Karpas-422 (cell line): ENCODE results near the gene RNF121. TPM values are rescaled to one million over a fixed set of nuclear protein-coding genes. Genes with fewer than 3 reads are reported as not detected.

Experiments used
- DNase-seq: peaks from one replicate; pipeline ENCODE4 v3.0.0-alpha.2; 2015
- H2AFZ ChIP-seq: fragments of 200-600 bp; sonication (generic); 2 replicates; pipeline ENCODE4 v1.6.1; 2014; ENCODE audit warnings: antibody characterized with exemption, low read length, mixed read lengths
- H3K27ac ChIP-seq: fragments of 200-600 bp; sonication (generic); 2 replicates; pipeline ENCODE4 v1.5.1; 2014; ENCODE audit warnings: mild to moderate bottlenecking, low read length, moderate library complexity
- H3K27me3 ChIP-seq: fragments of 200-600 bp; sonication (generic); 2 replicates; pipeline ENCODE4 v1.6.1; 2014; ENCODE audit warnings: low read length, mixed read lengths
- H3K36me3 ChIP-seq: fragments of 200-600 bp; sonication (generic); 2 replicates; pipeline ENCODE4 v1.6.1; 2014; ENCODE audit warnings: low read length, mixed read lengths; ENCODE audit not compliant: insufficient read depth
- H3K4me1 ChIP-seq: fragments of 200-600 bp; sonication (generic); 2 replicates; pipeline ENCODE4 v1.6.1; 2014; ENCODE audit warnings: mild to moderate bottlenecking, low read length, mixed read lengths
- H3K4me2 ChIP-seq: fragments of 200-600 bp; sonication (generic); 2 replicates; pipeline ENCODE4 v1.6.1; 2014; ENCODE audit warnings: low read length, low read depth, mild to moderate bottlenecking; ENCODE audit not compliant: poor library complexity, severe bottlenecking
- H3K4me3 ChIP-seq: fragments of 200-600 bp; sonication (generic); 2 replicates; pipeline ENCODE4 v1.5.1; 2014; ENCODE audit warnings: mild to moderate bottlenecking, antibody characterized with exemption, low read length, mixed read lengths
- H3K79me2 ChIP-seq: fragments of 200-600 bp; sonication (generic); 2 replicates; pipeline ENCODE4 v1.6.1; 2014; ENCODE audit warnings: mild to moderate bottlenecking, low read length, mixed read lengths
- H3K9ac ChIP-seq: fragments of 200-600 bp; sonication (generic); 2 replicates; pipeline ENCODE4 v1.6.0; 2014; ENCODE audit warnings: low read length
- H3K9me2 ChIP-seq: fragments of 200-600 bp; sonication (generic), shearing (Covaris generic); replicated peaks from 2 replicates; pipeline ENCODE4 v1.6.0; 2014; ENCODE audit warnings: mild to moderate bottlenecking, low read length, moderate library complexity; ENCODE audit not compliant: insufficient read depth
- H3K9me3 ChIP-seq: fragments of 300-700, 200-600 bp; sonication (generic); 2 replicates; pipeline ENCODE4 v1.6.1; 2014; ENCODE audit warnings: low read length, mixed read lengths
- H4K20me1 ChIP-seq: fragments of 200-600 bp; sonication (generic); 2 replicates; pipeline ENCODE4 v1.6.1; 2014; ENCODE audit warnings: mild to moderate bottlenecking, antibody characterized with exemption, low read length, low read depth; ENCODE audit not compliant: insufficient read depth
- total RNA-seq: library from RNA; depleted of rRNA; stranded (reverse); fragments of >200 nt; shearing (Covaris generic); gene quantifications from 2 replicates; pipeline ENCODE4 v1.2.3, GENCODE V29; 2014; ENCODE audit warnings: low replicate concordance

The RNF121 gene
- total RNA-seq, 1 experiment from 2014 or later = 12.0 TPM

DNA sequence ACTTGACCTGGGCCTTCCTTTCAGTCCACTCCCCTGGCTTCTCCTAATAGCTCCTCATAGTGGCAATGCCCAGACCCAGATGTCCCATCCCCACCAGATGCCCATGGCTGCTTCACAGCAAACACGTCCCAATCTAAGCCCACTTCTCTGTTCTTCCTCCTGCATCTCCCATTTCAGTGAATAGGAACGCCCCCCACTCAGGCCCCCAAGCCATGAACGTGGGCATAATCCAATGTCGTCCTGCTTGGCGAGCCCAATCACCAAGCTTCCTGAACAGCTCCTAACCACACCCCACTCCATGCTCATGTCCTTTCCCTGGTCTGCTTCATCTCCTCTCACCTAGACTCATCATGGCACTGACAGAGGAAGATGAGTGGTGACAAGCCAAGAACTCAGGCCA lies 78.7 kb downstream of the RNF121 start:
- Histone ChIP-seq H3K9me3 (no peaks in the 10 kb centered on the region), H3K79me2 (no peaks in the 10 kb centered on the region), H3K27ac (no peak overlapping the region), H3K9me2 (no peaks in the 10 kb centered on the region), H3K4me1 (peaks cover 22% of the 10 kb centered on the region), H3K4me2 (no peak overlapping the region), H3K9ac (no peak overlapping the region), H3K27me3 (no peaks in the 10 kb centered on the region), H4K20me1 (peaks cover 3% of the 10 kb centered on the region; the same call in 1 of the 2 replicates), H3K36me3 (peaks cover 4% of the 10 kb centered on the region), H3K4me3 (no peak overlapping the region), H2AFZ (no peak overlapping the region)
- no peak for DNase-seq

- peaks cover 3% of the 10 kb centered on the region for H3K36me3 ChIP-seq
- H3K79me2 ChIP-seq = no peaks in the 10 kb centered on the region
- H4K20me1 ChIP-seq = peaks cover 3% of the 10 kb centered on the region; the same call in 1 of the 2 replicates
- H3K4me2 ChIP-seq = no peak overlapping the region
- H3K9ac ChIP-seq = no peak overlapping the region
- H3K9me2 ChIP-seq = no peaks in the 10 kb centered on the region
- H3K27ac ChIP-seq = no peak overlapping the region
- no peak overlapping the region for H2AFZ ChIP-seq
- H3K4me3 ChIP-seq = no peak overlapping the region
- DNase-seq = no peak
- H3K27me3 ChIP-seq = no peaks in the 10 kb centered on the region
- peaks cover 22% of the 10 kb centered on the region for H3K4me1 ChIP-seq
- H3K9me3 ChIP-seq = no peaks in the 10 kb centered on the region
Measured at GRCh38 chr11:72008728-72009127, 79.9 kb downstream of the RNF121 start.

GRCh38 chr11:72009156-72009555 lies 80.3 kb downstream of the RNF121 start:
- Histone ChIP-seq H3K36me3 (peaks cover 3% of the 10 kb centered on the region), H3K4me3 (no peak overlapping the region), H4K20me1 (peaks cover 3% of the 10 kb centered on the region; the same call in 1 of the 2 replicates), H3K27ac (no peak overlapping the region), H3K9me2 (no peaks in the 10 kb centered on the region), H3K4me2 (no peak overlapping the region), H3K79me2 (no peaks in the 10 kb centered on the region), H3K4me1 (peaks cover 21% of the 10 kb centered on the region), H3K27me3 (no peaks in the 10 kb centered on the region), H2AFZ (no peak overlapping the region), H3K9ac (no peak overlapping the region), H3K9me3 (no peaks in the 10 kb centered on the region)
- no peak for DNase-seq

- no peak overlapping the region for H3K27ac ChIP-seq
- no peaks in the 10 kb centered on the region for H4K20me1 ChIP-seq
- no peak overlapping the region for H3K9ac ChIP-seq
- H3K4me3 ChIP-seq = no peak overlapping the region
- DNase-seq = no peak
- H3K9me3 ChIP-seq = no peaks in the 10 kb centered on the region
- H2AFZ ChIP-seq = no peak overlapping the region
- H3K4me2 ChIP-seq = no peak overlapping the region
- H3K79me2 ChIP-seq = no peaks in the 10 kb centered on the region
- no peaks in the 10 kb centered on the region for H3K9me2 ChIP-seq
- H3K36me3 ChIP-seq = no peaks in the 10 kb centered on the region; the same call in none of the 2 replicates
- peaks cover 7% of the 10 kb centered on the region for H3K4me1 ChIP-seq
- no peaks in the 10 kb centered on the region for H3K27me3 ChIP-seq
Measured at GRCh38 chr11:72010529-72011233, 81.8 kb downstream of the RNF121 start.

GRCh38 chr11:72012091-72012630 lies 83.3 kb downstream of the RNF121 start:
- H3K27me3 ChIP-seq = no peaks in the 10 kb centered on the region
- H3K4me3 ChIP-seq = no peak overlapping the region
- H3K36me3 ChIP-seq = no peaks in the 10 kb centered on the region; the same call in 1 of the 2 replicates
- H3K9me2 ChIP-seq = no peaks in the 10 kb centered on the region
- no peaks in the 10 kb centered on the region for H4K20me1 ChIP-seq
- no peak overlapping the region for H2AFZ ChIP-seq
- no peak overlapping the region for H3K9ac ChIP-seq
- H3K79me2 ChIP-seq = no peaks in the 10 kb centered on the region
- DNase-seq = no peak
- peaks cover 7% of the 10 kb centered on the region for H3K4me1 ChIP-seq
- H3K4me2 ChIP-seq = no peak overlapping the region
- no peak overlapping the region for H3K27ac ChIP-seq
- H3K9me3 ChIP-seq = no peaks in the 10 kb centered on the region

DNA sequence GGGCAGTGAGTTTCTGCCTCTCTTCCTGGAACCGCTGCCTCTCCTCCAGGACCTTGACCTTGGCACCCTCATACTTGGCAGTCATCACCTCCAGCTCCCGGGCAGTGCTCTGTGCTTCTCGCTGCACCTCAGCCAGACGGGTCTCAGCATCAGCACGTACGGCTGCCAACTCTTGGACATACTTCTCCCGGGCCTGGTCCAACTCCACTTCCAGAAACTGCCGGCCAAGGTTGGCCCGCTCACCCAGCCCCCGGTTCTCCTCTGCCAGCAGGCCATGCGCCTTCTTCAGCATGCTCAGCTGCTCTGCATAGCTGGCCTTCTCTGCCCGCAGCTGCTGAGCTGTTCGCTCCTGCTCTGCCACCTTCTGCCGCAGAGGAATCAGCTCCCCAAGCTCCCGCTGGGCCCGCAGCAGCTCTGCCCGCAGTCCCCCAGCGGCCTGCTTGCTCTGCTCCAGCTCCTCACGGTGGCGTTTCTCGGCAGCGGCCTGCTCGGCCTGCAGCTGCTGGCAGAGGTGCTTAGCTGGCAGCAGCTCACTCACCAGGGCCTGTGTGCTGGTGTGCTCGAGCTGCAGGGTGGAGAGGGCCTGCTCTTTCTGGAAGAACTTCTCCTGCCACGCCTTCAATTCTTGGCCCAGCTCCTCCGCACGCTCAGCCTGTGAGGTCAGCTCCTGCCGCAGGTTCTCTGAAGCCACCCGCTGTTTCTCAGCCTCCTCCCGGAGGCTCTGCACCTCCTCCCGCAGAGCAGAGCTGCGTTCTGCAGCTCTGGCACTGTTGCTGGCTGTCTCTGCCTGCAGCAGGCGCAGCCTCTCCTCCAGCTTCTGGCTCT lies 84.3 kb downstream of the RNF121 start:
- Histone ChIP-seq H2AFZ (no peak overlapping the region), H3K27me3 (no peaks in the 10 kb centered on the region), H3K36me3 (no peaks in the 10 kb centered on the region; the same call in 1 of the 2 replicates), H3K4me2 (no peak overlapping the region), H3K4me1 (peaks cover 7% of the 10 kb centered on the region), H3K9me2 (no peaks in the 10 kb centered on the region), H3K9ac (no peak overlapping the region), H3K27ac (no peak overlapping the region), H4K20me1 (no peaks in the 10 kb centered on the region), H3K79me2 (no peaks in the 10 kb centered on the region), H3K4me3 (no peak overlapping the region), H3K9me3 (no peaks in the 10 kb centered on the region)
- DNase-seq = no peak

DNA sequence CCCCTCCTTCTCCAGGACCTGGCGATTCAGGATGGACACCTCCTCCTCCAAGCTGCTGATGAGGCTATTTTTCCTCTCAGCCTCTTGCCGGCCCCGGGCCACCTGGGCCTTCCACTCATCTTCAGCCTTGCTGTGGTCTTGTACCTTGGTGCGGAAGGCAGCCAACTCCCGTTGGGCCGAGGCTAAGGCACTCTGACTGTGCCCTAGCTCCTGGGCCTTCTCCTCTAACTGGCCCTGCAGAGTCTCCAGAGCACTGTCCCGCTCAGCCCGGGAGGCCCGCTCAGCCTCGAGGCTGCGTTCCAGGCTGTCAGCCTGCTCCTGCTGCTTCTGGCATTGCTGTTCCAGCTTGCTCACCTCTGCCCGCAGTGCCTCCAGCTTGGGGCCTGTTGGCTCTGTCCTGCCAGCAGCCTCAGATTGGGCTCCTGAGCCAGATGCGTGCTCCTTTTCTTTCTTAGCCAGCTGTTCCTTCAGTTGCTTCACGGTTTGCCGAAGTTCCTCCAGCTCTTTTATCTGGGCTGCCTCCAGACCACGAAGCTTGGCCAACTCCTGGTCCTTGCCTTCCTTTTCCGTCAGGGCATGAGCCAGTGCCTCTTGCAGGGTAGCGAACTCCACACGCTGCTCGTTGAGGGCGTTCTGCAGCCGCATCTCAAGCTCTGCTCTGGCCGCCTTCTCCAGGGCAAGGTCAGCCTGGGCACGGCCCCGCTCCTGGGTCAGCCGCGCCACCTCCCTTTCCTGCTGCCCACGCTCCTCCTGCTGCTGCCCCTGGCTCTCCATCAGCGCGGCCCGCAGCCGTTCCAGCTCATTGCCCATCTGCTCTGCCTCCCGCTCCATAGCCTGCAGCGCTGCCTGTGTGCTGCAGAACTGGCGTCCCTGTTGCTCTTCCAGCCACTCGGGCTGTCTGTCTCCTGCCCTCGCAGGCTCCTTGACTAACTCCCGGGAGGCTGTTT lies 85.2 kb downstream of the RNF121 start:
- H3K27me3 ChIP-seq = no peaks in the 10 kb centered on the region
- DNase-seq = no peak
- H3K4me2 ChIP-seq = no peak overlapping the region
- H3K9me3 ChIP-seq = no peaks in the 10 kb centered on the region
- H3K9me2 ChIP-seq = no peaks in the 10 kb centered on the region
- H3K4me3 ChIP-seq = no peak overlapping the region
- no peak overlapping the region for H2AFZ ChIP-seq
- H3K4me1 ChIP-seq = peaks cover 7% of the 10 kb centered on the region; the same call in 1 of the 2 replicates
- H4K20me1 ChIP-seq = no peaks in the 10 kb centered on the region
- no peaks in the 10 kb centered on the region for H3K79me2 ChIP-seq
- peaks cover 4% of the 10 kb centered on the region; the same call in 1 of the 2 replicates for H3K36me3 ChIP-seq
- H3K9ac ChIP-seq = no peak overlapping the region
- H3K27ac ChIP-seq = no peak overlapping the region
